Thoracic aorta (tissue), 2 donors: ENCODE results near the gene SLC20A1. TPM values are rescaled to one million over a fixed set of nuclear protein-coding genes. Genes with fewer than 3 reads are reported as not detected.

Experiments
- ATAC-seq: fragments of 150-250 bp; one replicate; pipeline ENCODE4 v1.8.0; 2017; ENCODE audit warnings: low read depth; ENCODE audit not compliant: insufficient number of reproducible peaks, low FRiP score
- DNase-seq: peaks from one replicate; pipeline ENCODE4 v3.0.0-alpha.2; 2020; ENCODE audit warnings: low spot score
- H3K27ac ChIP-seq, 2 donors: fragments of 200-600 bp; sonication (generic); 1 replicate in 1 of 2; 2 replicates in 1 of 2; pipeline ENCODE4 v1.5.1; 2016; ENCODE audit warnings: mild to moderate bottlenecking in 2 of 2, moderate library complexity in 2 of 2
- H3K27me3 ChIP-seq: fragments of 200-600 bp; sonication (generic); replicated peaks from 2 replicates; pipeline ENCODE4 v1.6.0; 2016; ENCODE audit warnings: mild to moderate bottlenecking; ENCODE audit not compliant: insufficient read depth
- H3K36me3 ChIP-seq: fragments of 200-600 bp; sonication (generic); one replicate; pipeline ENCODE4 v1.5.1; 2016
- H3K4me1 ChIP-seq, 2 donors: fragments of 200-600 bp; sonication (generic); 1 replicate in 1 of 2; 2 replicates in 1 of 2; pipeline versions ENCODE4 v1.5.1 to v1.6.0; 2016; ENCODE audit warnings: low read depth in 2 of 2, mild to moderate bottlenecking in 1 of 2; ENCODE audit not compliant: control insufficient read depth in 1 of 2
- H3K4me3 ChIP-seq: fragments of 200-600 bp; sonication (generic); 2 replicates; pipeline ENCODE4 v1.5.1; 2016; ENCODE audit warnings: mild to moderate bottlenecking
- H3K9me3 ChIP-seq: fragments of 200-600 bp; sonication (generic); 2 replicates; pipeline ENCODE4 v1.5.1; 2016
- CTCF ChIP-seq: fragments of 200-600 bp; sonication (generic); IDR thresholded peaks from one replicate; pipeline ENCODE4 v1.5.1; 2019; ENCODE audit warnings: antibody characterized with exemption
- total RNA-seq, 2 donors: library from RNA; depleted of rRNA; stranded (reverse); fragments of >200 nt; gene quantifications; one replicate each; pipeline versions ENCODE4 v1.1.0 to v1.2.3, GENCODE V29; 2016

Gene SLC20A1
- total RNA-seq, 2 donors from 2014 or later = 62.3 to 146 TPM

- Histone ChIP-seq H3K4me3 (no peak overlapping the region), H3K4me1 (peaks cover 0 to 10% of the 10 kb centered on the region in 2 donors), H3K9me3 (no peaks in the 10 kb centered on the region), H3K36me3 (no peaks in the 10 kb centered on the region), H3K27ac (no peak overlapping the region), H3K27me3 (no peaks in the 10 kb centered on the region)
- ATAC-seq (no peak), DNase-seq (no peak)
- no peak for TF ChIP-seq CTCF
These were observed 48.4 kb downstream of the SLC20A1 start for GRCh38 chr2:112694182-112694581.

- Histone ChIP-seq H3K4me1 (no peaks in the 10 kb centered on the region), H3K36me3 (no peaks in the 10 kb centered on the region), H3K4me3 (no peak overlapping the region), H3K27me3 (no peaks in the 10 kb centered on the region), H3K27ac (no peak overlapping the region), H3K9me3 (no peaks in the 10 kb centered on the region)
- DNase-seq = no peak
- no peak for ATAC-seq
- no peak for TF ChIP-seq CTCF
These were observed 53.2 kb downstream of the SLC20A1 start for GRCh38 chr2:112698834-112699515.

- Histone ChIP-seq H3K36me3 (no peaks in the 10 kb centered on the region), H3K27ac (no peak overlapping the region), H3K4me3 (no peak overlapping the region), H3K4me1 (no peaks in the 10 kb centered on the region), H3K9me3 (no peaks in the 10 kb centered on the region), H3K27me3 (no peaks in the 10 kb centered on the region)
- TF ChIP-seq CTCF = no peak
- no peak for DNase-seq
- ATAC-seq = no peak
These were observed 54.4 kb downstream of the SLC20A1 start for GRCh38 chr2:112699984-112700667.

- Histone ChIP-seq H3K27ac (no peak overlapping the region), H3K27me3 (no peaks in the 10 kb centered on the region), H3K36me3 (no peaks in the 10 kb centered on the region), H3K4me1 (no peaks in the 10 kb centered on the region), H3K4me3 (no peak overlapping the region), H3K9me3 (no peaks in the 10 kb centered on the region)
- no peak for TF ChIP-seq CTCF
- no peak for ATAC-seq
- DNase-seq = no peak
These were observed 55.3 kb downstream of the SLC20A1 start for GRCh38 chr2:112701052-112701451.

- no peaks in the 10 kb centered on the region for H3K4me1 ChIP-seq
- H3K36me3 ChIP-seq = no peaks in the 10 kb centered on the region
- no peaks in the 10 kb centered on the region for H3K9me3 ChIP-seq
- H3K4me3 ChIP-seq = no peak overlapping the region
- no peaks in the 10 kb centered on the region for H3K27me3 ChIP-seq
- DNase-seq (no peak), ATAC-seq (no peak)
- no peak for TF ChIP-seq CTCF
- H3K27ac ChIP-seq = no peak overlapping the region
These were observed 57.9 kb downstream of the SLC20A1 start for GRCh38 chr2:112703684-112704083.
